Activated CD4-positive, CD25-positive, alpha-beta regulatory T cell treated with anti-CD3 and anti-CD28 coated beads, Interleukin-2, amount 50 U/mL, for 72 hours (primary cell): ENCODE data around the gene ANKRD13A.

ENCODE experiments used
- DNase-seq: peaks from one replicate; pipeline ENCODE4 v3.0.0; 2021

ANKRD13A gene

DNA sequence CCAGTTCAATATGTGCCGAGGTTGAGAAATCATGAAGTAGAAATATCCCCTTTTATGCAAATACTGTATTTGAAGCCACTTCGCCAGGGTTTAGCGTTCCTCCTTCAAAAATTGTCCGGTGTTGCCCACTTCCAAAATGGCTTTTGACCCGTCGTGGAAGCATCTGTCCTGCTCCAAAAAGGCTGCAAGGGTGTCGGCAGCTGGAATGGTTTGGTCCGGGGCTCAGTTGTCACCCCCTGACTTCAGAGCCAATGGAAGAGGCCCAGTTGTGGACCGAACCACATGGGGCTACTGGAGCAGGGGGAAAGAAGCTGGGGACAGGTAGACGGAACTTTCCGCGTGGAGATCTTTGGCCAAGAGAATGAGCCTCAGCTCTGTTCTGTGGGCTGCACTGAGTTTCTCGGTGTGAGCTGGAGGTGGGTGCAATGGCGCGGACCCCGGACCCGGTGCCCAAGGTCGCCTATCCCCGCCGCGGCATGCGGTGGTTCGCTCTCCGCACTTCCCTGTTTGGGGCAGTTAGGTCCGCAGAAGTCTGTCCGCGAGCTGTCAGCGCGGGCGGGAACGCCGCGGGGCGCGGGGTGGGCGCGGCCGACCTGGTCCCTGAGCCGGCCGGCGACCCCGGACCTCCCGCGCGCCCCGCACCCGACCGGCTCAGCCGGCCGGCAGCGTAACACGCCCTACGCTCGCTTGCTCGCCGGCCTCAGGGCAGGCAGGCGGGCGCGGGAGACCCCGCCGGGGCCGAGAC lies at the start of gene ANKRD13A:
Gene ANKRD13A (plus strand): TSS at position 527 of the 745 bp plus-strand sequence. CDS start 259 bp downstream, outside the sequence.
- DNase-seq: peak; percentile 83

DNA sequence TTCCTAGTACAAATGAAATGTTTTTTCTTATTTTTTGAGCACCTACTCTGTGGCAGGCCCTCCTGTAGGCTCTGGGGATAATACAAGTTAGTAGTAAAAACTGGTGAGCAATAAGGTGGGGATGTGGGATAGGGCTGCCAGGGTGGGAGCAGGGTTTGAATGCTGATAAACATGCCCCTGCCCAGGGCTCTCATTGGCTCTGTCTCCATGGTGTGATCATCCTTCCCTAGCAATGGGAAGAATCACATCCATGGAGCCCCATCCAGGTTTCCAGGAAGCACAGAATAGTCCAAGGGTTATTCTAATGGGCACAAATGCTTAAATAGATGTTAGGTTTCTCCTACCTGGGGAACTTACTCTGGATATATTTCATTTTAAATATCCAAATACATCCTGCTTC lies 48.6 kb upstream of the ANKRD13A start:
- DNase-seq: no peak

DNA sequence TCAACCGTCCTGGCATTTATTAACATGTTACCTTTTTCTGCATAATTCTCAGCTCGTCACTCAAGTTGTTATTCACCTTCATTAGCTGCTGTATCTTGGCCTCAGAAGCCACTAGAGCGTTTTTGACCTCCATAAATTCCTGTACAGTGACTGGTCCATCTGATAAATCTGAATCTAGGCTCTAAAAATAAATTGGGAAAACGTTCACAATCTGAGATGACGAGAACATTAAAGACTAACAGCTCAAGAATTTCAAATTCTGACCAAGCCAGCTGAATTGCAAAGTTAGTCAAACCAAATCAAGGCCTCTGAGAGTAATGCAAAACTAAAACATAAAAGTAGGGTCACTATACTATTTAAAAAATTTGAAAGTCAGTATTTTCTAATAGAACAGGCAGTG lies 48.1 kb upstream of the ANKRD13A start:
- no peak for DNase-seq

DNA sequence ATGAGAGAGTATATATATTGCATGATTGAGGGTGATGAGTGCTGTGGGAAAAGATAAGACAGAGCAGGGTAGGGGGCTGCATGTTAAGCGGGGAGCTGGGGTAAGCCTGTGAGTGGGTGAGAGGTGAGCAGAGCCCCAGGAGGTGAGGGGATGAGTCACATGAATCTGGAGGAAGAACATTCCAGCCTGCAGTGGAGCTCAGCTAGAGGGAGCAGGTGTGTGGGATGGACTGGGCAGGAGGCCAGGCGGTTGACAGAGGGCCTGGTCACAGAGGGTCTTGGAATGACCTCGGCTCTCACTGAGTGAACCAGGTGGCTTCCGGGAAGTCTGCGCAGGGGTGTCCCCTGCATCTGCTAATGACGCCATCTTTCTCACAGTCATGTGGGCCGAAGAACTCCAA lies 47.5 kb upstream of the ANKRD13A start:
- DNase-seq: no peak

DNA sequence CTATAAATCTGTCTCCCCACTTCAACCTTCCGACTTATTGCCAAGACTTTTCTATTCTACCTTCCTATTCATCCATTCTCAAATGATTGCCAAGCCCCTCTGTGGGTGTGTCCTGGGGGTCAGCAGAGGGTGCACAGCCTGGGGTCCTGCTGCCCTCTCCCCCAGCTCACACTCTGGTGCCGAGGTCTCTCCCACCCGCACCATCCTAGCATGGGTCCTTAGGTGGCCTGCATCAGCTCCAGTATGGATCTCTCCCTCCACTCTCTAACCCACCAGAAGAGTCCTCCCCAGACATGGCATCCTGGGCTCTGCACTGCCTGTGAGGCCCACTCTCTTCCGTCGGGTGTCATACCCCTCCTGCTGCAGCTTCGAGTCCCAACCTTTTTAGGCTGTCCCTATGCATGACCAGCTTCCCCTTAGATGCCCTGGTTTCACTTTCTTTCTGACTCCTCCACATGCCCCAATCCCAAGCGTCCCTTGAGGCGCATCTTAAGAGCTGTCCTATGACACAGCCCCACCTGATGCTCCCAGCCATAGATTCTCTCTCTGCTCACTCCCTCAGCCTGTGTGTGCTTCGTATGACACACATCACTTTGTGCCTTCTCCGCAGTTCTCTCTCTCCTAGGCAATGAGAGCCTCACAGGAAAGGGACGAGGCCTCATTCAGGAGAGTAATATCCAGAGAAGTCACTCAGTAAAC lies 46.9 kb upstream of the ANKRD13A start:
- DNase-seq: no peak

DNA sequence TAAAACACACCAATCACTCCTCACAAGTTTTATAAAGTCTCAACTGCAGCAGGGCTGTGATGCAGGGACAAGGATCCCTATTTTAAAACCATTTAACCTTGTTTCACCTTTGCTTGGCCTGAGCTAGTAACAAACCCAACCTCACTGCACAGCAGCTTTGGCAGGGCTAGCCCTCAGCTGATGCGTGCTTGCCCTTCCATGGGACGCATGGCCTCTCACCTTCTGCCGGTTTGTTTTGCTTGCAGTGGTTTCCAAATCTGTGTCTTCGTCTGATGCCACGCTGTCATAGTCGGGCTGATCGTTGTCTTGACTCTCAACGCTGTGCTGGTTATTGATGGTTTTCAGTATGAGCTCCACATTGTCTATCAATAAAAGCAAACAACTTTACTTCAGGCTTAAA lies 46.4 kb upstream of the ANKRD13A start:
- no peak for DNase-seq

DNA sequence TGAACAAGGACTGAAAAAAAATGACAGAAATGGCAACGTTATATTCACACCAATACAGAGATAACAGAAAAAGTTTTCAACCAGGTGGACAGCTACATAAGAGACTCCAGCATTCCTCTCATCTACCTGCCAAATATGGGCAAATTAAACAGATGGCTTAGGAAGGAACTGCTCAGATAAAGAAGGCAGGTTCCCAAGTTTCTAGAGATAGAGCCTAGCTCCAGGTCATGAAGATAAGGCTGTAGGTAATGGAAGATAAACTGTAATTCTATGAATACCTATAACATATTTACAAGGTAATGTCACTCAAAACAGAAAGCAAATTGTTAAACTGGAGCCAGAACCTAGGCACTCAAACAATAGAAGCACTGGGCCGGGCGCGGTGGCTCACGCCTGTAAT lies 45.6 kb upstream of the ANKRD13A start:
- DNase-seq: no peak

DNA sequence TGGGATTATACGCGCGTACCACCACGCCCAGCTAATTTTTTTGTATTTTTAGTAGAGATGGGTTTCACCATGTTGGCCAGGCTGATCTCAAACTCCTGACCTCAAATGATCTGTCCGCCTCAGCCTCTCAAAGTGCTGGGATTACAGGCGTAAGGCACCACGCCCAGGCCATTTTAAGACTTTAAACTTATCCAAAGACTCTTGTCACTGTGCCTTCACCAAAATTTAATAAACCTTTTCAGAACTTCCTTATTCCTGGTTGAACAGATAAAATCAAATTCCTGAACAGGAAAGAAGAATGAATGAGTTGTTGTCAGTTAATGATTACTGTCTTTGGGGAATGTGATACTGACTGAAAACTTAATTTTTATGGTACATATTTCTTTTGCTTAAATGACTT lies 40.9 kb upstream of the ANKRD13A start:
- DNase-seq: no peak

DNA sequence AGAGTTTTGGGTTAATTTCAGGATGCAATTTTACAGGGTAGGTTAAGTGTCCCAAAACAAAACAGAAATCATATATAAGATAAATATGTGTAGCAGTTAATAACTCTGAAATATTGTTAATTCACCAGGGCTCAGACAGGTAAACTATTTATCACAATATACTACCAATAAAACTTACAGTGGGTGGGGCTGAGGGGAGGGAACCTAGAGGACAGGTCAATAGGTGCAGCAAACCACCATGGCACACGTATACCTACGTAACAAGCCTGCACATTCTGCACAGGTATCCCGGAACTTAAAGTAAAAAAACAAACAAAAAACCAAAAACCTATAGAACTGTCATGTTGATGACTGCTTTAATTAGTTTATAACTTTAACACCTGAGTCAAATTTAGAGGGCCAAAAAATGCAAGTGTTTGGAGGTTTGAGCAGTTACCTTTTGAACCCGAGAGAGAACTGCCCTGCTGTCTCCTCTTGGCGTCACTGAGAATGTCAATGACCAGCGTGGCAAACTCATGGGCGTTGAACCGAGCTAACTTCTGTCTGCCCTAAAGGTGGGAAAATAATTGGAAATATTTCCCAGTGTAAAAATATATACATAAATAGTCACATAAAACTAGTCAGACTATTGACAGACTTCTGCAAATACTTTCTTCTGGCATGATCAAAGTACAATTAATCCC lies 39.7 kb upstream of the ANKRD13A start:
- DNase-seq: no peak

DNA sequence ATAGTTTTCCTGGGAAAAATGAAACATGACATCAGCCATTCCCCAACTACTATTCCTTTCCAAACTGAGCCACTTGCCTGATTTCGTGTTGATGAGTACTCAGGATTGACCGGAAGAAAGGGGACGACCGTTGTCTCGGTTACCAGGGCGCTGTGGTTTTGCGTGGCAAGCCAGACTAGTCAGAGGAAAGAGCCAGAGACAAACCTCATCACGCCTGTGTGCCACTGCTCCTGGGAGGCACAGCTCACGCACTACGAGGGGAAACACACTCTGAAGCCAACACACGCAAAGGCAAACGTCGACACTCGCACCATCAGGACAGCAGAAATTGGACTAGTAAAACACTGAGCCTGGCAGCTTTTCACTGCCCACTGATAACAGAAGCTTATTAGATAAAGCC lies 38.0 kb upstream of the ANKRD13A start:
- DNase-seq: no peak

DNA sequence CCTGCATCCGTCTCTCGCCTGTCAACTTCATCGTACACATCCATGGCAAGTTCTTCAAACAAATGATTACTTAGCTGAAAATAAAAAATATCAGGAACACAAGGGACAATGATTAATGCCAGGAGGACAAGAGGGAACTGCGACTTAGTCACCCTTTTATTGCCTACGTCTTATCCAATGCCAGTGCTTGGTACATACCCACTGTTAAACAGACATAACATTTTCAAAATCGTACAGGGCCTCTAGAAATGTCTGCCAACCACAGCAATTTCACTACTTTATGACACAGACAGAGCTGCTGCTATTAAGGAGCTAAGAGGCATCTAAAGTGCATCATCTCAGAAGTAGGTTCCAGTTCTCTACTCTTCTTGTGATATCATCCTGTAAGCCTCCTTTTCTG lies 37.6 kb upstream of the ANKRD13A start:
- DNase-seq: no peak

DNA sequence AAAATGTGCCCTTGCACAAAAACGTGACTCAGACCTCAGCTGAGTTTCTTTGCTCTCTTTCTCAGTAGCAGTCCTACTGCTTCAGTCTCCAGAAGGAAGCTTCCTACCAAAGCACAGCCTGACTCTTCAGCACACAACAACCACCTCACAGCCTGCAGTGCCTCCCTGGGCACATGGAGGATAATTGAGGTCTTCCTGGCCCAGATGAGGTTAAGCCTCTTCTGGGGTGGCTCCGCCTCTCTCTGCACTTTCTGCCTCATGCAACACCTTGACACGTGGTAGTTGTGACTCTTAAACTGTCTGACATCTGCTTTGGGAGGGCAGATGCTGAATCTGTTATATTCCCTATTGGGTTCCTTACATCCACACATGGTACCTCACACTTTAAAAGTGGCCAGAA lies 36.8 kb upstream of the ANKRD13A start:
- no peak for DNase-seq

DNA sequence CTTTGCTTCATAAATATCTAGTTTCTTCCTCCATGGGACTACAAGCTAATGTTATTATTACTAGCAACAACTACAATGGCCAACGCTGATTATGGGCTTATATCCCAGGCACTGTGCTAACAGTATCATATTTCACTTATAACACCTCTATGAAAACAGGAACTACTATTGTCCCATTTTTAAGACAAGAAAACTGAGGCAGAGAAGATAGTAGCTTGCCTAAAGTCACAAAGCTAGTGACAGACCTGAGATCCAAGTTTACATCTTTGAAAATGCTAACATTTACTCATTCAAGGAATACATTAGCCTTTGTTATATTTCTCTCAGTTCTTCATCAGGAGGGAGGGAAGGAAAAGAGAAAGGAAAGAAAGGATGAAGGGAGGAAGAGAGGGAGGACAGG lies 35.9 kb upstream of the ANKRD13A start:
- no peak for DNase-seq

DNA sequence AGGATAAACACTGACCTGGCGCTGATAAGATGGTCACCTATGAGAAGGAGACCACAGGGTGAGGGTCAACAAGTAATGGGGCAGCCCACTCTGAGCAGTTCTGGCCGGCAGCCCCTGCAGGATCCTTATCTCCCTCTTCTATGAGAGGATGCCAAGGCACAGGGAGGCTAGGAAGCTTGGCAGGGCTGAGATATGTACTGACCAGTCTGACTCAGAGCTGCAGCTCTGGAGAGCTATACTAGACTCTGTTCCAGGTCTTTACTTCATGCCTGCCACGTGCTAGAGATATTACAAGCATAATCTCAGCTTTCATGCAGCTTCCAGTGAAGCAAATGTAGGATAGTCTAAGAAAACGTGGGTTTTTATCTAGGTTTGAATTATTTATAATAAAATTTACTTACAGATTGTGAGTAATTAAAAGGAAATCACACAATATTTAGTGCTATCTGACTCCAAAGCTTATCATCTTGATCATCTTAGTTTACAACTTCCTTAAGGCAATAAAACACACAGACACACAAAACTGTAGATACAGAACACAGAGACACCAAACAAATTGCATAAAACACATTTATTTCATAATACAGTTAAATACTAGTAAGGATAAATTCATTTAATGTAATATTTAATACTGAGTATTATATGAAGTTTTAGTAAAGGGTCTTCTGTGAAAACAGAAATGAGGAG lies 35.3 kb upstream of the ANKRD13A start:
- DNase-seq: no peak

DNA sequence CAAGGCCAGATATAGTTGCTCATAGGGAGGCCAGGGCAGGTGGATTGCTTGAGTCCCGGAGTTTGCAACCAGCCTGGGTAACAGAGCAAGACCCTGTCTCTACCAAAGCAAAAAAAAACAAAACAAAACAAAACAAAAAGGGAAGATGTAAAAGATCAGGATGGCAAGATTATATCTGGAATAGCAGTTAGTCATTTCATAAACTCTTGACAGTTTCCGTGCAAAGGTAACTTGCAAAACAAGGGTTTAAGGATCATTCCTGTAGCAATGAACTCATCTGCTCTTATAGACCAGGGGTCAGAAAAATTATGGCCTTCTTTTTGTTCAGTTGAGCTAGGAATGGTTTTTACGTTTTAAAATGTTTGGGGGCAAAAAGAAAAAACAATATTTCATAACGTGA lies 32.7 kb upstream of the ANKRD13A start:
- no peak for DNase-seq

DNA sequence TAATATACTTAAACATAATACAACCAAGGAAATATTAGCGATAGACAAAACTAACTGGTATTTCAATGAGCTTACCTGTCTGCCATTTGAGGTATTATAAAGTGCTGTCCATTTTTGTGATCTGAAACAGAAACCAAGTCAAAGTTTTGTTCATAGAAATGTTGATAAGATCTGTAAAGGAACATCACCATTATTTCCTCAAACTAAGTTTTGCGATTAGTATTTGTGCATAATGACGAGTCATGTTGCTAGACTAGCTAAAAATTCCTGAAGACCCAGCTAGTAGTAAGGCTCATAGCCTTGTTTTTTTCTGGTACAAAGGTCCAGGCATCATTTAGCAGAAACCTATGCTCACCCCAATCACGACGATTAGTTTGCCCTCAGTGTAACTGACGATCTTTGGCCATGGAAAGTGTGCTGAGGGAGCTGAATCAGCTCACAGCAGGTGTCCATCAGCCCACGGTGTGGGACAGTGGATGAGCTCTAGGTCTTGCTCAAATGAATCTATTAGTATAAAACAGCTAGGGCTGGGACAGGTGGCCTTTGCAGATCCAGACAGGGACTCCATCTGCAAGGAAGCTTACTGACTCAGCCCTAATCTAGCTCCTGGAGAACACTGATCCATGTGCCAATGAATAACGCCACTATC lies 31.7 kb upstream of the ANKRD13A start:
- no peak for DNase-seq

DNA sequence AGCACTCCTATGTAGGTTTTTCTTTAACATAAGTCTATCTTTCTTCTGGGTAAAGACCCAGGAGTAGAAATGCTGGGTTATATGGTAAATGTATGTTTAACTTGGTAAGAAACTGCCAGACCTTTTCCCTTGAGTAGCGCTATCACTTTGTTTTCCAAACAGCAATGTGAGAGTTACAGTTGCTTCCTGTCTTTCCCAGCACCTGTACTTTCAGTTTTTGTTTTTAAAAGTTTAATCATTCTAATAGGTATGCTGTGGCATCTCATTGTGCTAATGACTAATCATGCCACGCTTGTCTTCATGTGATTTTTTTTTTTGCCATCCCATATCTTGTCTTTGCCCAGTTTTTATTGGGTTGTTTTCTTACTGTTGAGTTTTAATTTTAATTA lies 31.2 kb upstream of the ANKRD13A start:
- no peak for DNase-seq

DNA sequence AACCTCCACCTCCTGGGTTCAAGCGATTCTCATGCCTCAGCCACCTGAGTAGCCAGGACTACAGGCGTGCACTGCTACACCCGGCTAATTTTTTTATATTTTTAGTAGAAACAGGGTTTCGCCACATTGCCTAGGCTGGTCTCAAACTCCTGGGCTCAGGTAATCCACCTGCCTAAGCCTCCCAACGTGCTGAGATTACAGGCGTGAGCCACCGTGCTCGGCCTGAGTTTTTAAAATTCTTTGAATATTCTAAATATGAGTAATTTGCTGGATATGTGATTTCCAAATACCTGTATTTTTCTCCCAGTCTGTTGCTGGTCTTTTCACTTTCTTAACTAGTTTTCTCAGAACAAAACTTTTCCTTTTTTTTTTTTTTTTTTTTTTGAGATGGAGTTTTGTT lies 30.4 kb upstream of the ANKRD13A start:
- DNase-seq: no peak

DNA sequence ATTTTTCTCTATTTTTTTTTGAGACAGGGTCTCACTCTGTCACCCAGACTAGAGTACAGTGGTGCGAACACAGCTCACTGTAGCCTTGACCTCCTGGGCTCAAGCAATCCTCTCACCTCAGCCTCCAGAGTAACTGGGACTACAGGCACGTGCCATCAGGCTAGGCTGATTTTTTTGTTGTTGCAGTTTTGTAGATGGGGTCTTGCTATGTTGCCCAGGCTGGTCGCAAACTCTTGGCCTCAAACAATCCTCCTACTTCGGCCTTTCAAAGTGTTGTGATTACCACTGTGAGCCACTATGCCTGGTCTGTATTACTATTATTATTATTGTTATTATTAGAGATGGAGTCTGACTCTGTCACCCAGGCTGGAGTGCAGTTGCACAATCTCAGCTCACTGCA lies 26.4 kb upstream of the ANKRD13A start:
- no peak for DNase-seq

DNA sequence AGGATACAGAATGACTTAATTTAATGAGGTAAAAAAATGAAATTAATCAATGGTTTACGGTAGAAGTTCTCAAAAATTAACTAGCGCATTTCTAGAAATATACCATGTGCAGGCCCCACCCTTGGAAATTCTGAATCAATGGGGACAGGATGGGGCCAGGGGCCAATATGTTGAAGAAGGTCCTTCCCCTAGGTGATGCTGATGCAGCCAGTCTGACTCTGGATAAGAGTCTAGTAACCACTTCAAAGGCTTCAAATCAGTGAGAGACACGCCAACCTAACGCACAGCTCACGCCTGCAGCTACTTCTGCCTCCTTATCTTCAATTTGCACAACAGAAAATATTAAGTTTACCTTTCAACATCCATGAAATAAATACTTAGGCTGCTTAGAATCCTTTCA lies 17.9 kb upstream of the ANKRD13A start:
- DNase-seq: peak; percentile 38

DNA sequence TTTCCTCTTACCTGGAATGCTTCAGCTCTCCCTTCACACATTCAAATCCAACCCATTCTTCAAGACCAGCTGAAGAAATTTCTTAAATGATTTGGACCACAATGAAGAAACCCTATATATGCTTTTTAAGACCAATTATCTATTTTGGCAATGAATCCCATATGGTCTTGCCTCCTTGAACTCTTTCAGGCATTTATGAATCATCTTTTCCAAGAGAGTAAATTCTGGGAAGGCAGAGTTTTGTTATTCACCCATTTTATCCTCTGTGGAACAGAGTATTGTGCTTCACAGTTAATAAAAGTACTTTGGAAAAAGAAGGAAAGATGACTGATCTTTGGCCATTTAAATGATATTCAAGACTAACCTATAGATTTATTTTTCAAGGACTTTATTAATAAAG lies 17.0 kb upstream of the ANKRD13A start:
- no peak for DNase-seq

DNA sequence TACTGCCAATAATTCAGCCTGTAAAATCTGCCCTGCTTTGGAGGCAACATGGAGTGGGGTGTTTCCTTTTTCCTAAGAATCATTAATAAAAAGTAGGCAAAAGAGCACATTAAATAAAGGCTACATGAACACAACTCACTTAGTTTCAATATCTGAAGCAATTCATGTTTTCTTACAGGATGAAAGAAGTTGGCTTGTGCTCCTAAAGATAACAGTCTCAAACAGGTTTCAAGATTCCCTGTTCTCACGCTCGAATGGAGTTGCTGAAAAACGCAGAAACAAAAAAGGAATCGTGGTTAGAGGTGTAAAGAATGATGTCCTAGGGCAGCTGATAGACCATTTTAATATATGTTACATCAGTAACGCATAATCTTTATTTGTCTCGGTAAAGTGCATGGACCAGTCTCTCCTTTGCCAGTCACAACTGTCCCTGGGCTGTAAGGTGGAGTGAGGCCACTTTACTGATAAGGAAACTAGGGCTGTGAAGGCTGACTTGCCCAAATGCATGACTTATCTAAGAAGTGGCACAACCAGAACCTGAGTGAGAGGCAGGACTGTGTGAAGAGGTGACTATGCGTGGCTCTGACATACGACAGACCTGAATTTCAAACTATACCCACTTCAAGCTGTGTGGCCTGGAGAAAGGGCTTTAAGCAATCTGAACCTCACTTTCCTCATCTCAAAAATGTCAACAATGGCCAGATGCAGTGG lies 15.6 kb upstream of the ANKRD13A start:
- no peak for DNase-seq
